Measurements from ENCODE around the gene APOBEC4.

Gene APOBEC4

DNA sequence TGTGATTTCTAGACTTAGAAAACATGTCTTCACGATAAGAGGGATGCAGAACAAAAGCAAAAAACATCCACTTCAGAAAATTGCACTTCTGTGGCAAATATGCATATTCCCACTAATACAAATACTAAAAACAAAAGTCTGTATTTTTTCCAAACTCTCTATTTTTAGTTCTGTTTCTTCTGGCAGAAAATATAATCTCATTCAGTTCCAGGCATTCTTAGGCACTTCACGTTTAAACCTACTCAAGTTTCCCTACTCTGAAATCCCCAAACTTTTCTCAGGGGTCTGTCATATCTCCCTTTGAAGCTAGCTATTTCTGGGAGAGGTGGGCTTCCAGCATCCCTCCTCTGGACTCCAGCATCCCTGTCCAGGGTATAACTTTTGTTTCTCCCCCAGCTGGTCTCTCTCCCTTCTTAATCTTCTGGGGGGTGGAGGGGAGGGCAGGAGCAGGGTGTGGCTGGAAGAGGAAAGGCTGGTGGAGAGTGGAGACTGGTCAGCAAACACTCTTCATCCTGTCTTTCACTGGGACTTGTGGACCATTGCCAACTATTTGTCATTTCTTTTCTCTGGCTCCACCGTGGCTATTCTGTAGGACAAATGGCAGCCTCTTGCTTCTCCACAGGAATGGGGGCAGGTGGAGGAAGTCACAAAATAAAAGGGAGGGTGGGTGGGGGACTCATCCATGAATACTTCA lies 43.2 kb downstream of the APOBEC4 start:
- no peaks in the 10 kb centered on the region for H3K4me1 ChIP-seq (ENCODE audit: insufficient read depth, low read length)
- H3K9me3 ChIP-seq (ENCODE audit: control insufficient read depth, insufficient read depth, low read length): no peaks in the 10 kb centered on the region
- H3K9ac ChIP-seq (ENCODE audit: low read depth, low read length): no peak overlapping the region
- no peaks in the 10 kb centered on the region for H3K36me3 ChIP-seq (ENCODE audit: insufficient read depth, low read length)

DNA sequence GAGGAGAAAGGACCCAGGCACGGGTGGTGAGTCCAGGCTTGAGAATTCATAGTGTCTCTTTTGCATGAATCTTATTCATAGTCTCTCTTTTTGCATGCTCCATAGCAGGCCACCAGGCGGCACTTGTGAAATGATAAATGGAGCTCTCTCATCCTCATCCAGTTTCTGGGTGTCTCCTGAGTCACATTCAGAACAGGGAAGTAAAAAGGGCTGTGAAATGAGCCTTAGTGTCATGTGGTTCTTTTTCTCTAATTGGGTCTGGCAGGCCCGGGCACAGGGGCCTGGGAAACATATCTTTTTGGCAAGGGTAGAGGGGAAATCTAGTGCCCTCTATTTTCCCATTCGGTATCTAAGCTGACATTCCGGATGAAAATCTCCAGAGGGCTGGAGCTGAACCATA lies 43.8 kb downstream of the APOBEC4 start:
- H3K36me3 ChIP-seq (ENCODE audit: insufficient read depth, low read length): no peaks in the 10 kb centered on the region
- H3K4me1 ChIP-seq (ENCODE audit: insufficient read depth, low read length): no peaks in the 10 kb centered on the region
- H3K9me3 ChIP-seq (ENCODE audit: control insufficient read depth, insufficient read depth, low read length): no peaks in the 10 kb centered on the region
- H3K9ac ChIP-seq (ENCODE audit: low read depth, low read length): no peak overlapping the region

DNA sequence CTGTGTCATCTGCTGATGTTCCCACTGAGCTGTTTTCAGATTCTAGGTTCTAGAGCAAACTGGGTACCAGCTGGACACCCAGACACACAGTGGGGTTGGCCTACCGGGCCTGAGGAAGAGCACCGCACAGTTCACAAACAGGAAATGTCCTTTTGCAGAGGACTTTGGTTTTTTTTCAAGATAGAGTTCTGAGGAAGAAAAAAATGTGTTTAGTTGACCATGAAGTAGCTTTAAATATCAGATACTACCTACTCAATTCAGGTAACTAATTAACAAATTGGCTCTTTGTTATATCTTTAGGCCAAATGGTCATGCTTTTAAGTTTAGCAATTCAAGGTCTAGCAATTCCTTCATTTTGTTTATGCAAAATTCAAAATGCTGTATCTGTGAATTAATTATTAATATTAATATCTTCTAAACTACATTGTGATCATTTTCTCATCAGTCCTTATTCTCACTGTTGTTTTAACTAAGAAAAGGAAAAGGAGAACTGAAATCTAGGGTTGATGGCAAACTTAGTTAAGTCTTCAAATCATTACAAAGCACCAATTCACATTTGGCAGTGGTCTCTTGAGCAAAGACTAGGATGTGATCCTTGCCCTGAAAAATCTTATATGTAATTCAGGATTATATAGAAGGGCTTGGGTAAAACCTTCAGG lies 45.7 kb downstream of the APOBEC4 start:
- H3K9ac ChIP-seq (ENCODE audit: low read depth, low read length): no peak overlapping the region
- H3K9me3 ChIP-seq (ENCODE audit: control insufficient read depth, insufficient read depth, low read length): no peaks in the 10 kb centered on the region
- H3K4me1 ChIP-seq (ENCODE audit: insufficient read depth, low read length): no peaks in the 10 kb centered on the region
- no peaks in the 10 kb centered on the region for H3K36me3 ChIP-seq (ENCODE audit: insufficient read depth, low read length)

DNA sequence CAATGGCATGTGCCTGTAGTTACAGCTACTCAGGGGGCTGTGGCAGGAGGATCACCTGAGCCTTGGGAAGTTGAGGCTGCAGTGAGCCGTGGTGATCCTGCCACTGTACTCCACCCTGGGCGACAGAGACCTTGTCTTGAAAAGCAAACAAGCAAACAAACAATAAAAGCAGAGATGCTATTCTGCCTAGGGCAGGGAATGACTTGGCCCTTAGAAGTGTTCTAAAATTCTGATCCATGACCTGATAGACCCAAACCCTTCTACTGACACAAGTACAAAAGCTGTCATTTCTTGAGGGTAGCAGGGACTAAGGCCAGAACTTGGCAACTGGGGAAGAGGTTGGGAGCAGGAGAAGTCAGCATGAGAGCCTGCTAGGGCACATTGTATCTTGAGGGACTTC lies 47.2 kb downstream of the APOBEC4 start:
- Histone ChIP-seq H3K36me3 (ENCODE audit: insufficient read depth, low read length) (no peaks in the 10 kb centered on the region), H3K4me1 (ENCODE audit: insufficient read depth, low read length) (no peaks in the 10 kb centered on the region), H3K9me3 (ENCODE audit: control insufficient read depth, insufficient read depth, low read length) (no peaks in the 10 kb centered on the region), H3K9ac (ENCODE audit: low read depth, low read length) (no peak overlapping the region)

DNA sequence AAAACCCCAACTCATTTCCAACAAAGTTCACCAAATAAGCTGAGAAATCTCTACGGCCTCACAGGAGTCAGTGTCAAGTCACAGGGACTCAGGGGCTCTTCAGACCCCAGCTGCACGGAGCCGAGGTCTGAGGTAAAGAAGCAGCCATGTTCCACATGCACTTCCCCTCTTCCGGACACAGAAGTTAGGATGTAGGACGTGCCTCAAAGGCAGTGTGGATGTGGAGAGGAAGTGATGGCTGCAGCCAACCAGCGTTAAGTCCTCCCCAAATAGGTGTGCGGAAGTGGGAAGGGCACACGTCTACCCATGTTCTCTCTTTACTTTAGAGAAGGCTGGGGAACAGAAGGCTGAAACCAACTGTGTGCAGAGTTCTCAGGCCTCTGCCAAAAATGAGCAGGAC lies 48.3 kb downstream of the APOBEC4 start:
- Histone ChIP-seq H3K36me3 (ENCODE audit: insufficient read depth, low read length) (no peaks in the 10 kb centered on the region), H3K9ac (ENCODE audit: low read depth, low read length) (no peak overlapping the region), H3K4me1 (ENCODE audit: insufficient read depth, low read length) (no peaks in the 10 kb centered on the region), H3K9me3 (ENCODE audit: control insufficient read depth, insufficient read depth, low read length) (no peaks in the 10 kb centered on the region; the same call in 1 of the 2 replicates)

DNA sequence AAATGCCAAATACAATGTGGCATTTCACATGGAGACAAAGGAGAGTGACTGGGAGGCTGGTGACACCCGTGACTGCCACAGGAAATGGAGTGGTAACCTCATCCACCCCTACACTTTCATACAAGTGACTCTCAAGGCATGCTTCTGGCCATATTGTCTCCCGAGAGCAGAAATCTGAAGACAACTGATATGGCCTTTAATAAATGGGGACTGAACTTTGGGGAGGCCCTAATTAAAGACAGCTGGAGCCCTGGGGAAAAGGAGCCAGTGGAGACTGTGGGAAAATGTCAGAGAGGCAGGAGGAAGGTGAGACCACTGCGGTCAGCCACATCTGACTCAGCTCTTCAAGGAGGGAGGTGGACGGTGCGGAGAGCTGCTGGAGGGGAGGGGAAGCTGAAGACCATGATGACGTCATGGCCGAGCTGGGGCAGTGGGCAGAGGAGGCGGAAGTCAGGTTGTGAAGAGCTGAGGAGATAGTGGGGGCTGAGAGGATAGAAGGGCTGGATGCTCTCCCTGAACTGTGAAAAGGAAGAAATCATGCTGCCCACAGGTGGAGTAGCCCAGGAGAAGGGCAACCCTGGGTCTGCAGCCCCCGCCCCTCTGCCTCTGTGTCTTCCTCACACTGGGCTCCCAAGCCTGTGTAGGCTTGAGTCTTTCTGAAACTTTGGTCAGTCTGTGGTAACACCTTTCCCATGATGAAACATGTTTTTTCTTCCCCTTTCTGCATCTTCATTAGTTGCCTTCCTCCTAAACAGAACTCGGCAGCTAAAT lies 48.9 kb downstream of the APOBEC4 start:
- no peaks in the 10 kb centered on the region; the same call in 1 of the 2 replicates for H3K9me3 ChIP-seq (ENCODE audit: control insufficient read depth, insufficient read depth, low read length)
- no peaks in the 10 kb centered on the region for H3K36me3 ChIP-seq (ENCODE audit: insufficient read depth, low read length)
- no peak overlapping the region for H3K9ac ChIP-seq (ENCODE audit: low read depth, low read length)
- no peaks in the 10 kb centered on the region for H3K4me1 ChIP-seq (ENCODE audit: insufficient read depth, low read length)

DNA sequence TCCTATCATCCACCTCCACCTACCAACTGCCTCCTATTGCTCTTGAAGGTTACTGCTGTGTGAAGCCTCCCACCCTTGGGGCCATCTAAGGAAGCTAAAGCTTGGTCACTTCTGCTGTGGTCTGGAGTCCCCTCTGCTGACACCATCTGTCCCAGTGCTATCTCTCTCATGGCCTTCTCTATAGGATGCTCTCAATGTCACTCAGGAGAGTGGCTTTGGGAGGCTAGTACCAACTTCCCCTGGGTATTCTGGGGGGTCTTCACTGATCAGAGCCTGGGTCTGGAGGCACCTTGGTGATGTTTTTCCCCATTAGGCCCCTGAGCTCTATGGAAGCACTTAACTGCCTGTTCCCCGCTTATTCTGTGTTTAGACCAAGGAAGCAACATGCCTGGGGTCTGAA lies 50.6 kb downstream of the APOBEC4 start:
- Histone ChIP-seq H3K9me3 (ENCODE audit: control insufficient read depth, insufficient read depth, low read length) (no peaks in the 10 kb centered on the region; the same call in 1 of the 2 replicates), H3K4me1 (ENCODE audit: insufficient read depth, low read length) (no peaks in the 10 kb centered on the region), H3K9ac (ENCODE audit: low read depth, low read length) (no peak overlapping the region), H3K36me3 (ENCODE audit: insufficient read depth, low read length) (no peaks in the 10 kb centered on the region)

DNA sequence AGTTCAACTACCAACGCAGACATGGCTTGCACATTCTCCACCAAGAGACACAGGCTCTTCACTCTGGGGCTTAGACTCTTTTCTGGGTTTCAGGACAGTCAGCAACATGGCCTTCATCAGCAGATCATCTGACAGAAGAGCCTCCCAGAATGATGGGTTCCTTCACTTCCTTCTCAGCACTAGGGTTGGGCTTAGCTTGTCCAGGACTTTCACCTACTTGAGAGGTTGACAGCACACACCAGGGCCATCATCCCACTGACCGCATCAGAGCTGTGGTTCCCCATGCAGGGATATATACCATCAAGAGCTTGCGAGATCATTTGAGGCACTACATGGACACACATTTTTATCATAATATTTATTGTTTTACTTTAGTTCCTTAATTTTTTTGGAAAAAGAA lies 52.5 kb downstream of the APOBEC4 start:
- H3K36me3 ChIP-seq (ENCODE audit: insufficient read depth, low read length): no peaks in the 10 kb centered on the region
- no peaks in the 10 kb centered on the region; the same call in 1 of the 2 replicates for H3K9me3 ChIP-seq (ENCODE audit: control insufficient read depth, insufficient read depth, low read length)
- H3K9ac ChIP-seq (ENCODE audit: low read depth, low read length): no peak overlapping the region
- H3K4me1 ChIP-seq (ENCODE audit: insufficient read depth, low read length): no peaks in the 10 kb centered on the region

DNA sequence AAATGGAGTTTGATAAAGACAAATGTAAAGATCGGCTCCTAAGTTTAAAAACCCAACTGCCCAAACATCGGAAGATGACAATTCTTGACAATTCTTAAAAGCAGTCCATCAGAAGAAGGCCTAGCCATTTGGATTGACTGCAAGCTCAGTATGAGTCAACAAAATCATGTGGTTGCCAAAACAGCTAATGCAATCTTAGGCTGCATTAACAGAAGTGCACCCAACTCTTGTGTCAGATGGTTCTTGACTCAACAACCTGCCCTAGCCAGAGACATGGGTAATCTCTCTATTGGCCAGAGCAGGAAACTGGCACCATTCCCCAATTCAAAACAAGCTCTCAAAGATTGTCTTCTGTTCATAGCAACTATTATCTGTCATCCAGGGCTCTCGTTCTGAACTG lies 53.0 kb downstream of the APOBEC4 start:
- H3K4me1 ChIP-seq (ENCODE audit: insufficient read depth, low read length): no peaks in the 10 kb centered on the region

DNA sequence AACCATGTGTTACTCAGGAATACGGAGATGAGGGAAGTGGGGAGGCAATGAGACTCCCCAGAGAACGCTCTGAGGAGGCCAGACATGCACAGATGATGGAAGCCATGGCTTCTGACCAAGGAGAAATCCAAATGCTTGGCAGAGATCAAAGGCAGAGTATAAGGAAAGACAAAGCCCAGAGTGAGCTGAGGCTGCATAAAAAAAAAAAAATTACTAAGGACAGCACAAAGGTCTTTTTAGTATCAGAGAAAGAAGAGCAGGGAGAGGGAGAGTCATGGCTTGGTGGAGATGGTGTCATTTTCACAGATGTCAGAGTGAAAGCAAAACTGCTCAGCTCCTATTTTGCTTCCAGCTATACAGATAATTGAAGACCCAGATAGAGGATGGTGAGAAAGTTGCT lies 54.7 kb downstream of the APOBEC4 start:
- Histone ChIP-seq H3K36me3 (ENCODE audit: insufficient read depth, low read length) (no peaks in the 10 kb centered on the region), H3K9me3 (ENCODE audit: control insufficient read depth, insufficient read depth, low read length) (no peaks in the 10 kb centered on the region; the same call in 1 of the 2 replicates), H3K9ac (ENCODE audit: low read depth, low read length) (no peak overlapping the region), H3K4me1 (ENCODE audit: insufficient read depth, low read length) (no peaks in the 10 kb centered on the region)

More for the DNA sequence above, 53.0 kb downstream of the APOBEC4 start:
- Histone ChIP-seq H3K36me3 (ENCODE audit: insufficient read depth, low read length) (no peaks in the 10 kb centered on the region), H3K9me3 (ENCODE audit: control insufficient read depth, insufficient read depth, low read length) (no peaks in the 10 kb centered on the region; the same call in 1 of the 2 replicates), H3K9ac (ENCODE audit: low read depth, low read length) (no peak overlapping the region)

DNA sequence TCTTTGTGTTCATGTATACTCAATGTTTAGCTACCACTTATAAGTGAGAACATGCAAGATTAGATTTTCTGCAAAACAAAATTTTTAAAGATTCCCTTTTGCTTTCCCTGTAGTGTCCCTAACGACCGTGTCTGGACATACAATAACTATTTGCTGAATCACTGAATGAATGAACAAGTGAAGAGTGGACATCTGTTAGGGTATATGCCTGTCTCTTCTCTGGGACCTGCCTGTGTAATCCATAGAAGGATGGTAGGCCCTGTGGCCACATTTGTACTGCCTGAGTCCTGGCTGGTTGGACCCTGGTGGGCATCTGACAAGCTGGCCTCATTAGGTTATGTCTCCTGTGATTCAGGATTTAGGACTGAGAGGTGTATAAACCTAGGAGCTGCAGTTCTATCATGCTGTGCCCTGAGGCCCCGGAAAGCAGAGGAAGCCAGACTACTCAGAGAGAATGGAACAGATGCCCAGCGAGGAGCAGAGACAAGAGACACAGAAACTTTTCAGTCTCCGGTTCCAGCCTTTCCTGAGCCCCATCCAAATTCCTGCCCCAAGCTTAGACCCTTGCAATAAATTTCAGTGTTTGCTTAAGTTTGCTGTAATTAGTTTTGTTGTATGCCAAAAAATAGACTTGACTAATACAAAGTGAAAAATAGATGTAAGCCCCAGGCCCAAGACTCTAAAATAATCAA lies 55.3 kb downstream of the APOBEC4 start:
- H3K36me3 ChIP-seq (ENCODE audit: insufficient read depth, low read length): no peaks in the 10 kb centered on the region
- no peak overlapping the region for H3K9ac ChIP-seq (ENCODE audit: low read depth, low read length)
- H3K9me3 ChIP-seq (ENCODE audit: control insufficient read depth, insufficient read depth, low read length): no peaks in the 10 kb centered on the region; the same call in 1 of the 2 replicates
- H3K4me1 ChIP-seq (ENCODE audit: insufficient read depth, low read length): no peaks in the 10 kb centered on the region; the same call in 1 of the 2 replicates

DNA sequence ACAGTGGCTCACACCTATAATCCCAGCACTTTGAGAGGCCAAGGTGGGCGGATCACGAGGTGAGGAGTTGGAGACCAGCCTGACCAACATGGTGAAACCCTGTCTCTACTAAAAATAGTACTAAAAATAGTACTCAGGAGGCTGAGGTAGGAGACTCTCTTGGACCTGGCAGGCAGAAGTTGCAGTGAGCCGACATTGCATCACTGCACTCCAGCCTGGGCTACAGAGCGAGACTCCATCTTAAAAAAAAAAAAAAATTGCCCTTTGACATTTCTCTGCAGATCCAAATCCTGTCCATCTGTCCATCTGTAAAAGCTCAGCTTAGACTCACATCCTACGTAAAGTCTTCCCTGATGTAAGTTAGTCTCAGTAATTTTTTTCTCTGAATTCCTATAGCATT lies 56.6 kb downstream of the APOBEC4 start:
- no peaks in the 10 kb centered on the region; the same call in 1 of the 2 replicates for H3K9me3 ChIP-seq (ENCODE audit: control insufficient read depth, insufficient read depth, low read length)
- no peaks in the 10 kb centered on the region; the same call in 1 of the 2 replicates for H3K4me1 ChIP-seq (ENCODE audit: insufficient read depth, low read length)
- H3K36me3 ChIP-seq (ENCODE audit: insufficient read depth, low read length): no peaks in the 10 kb centered on the region
- H3K9ac ChIP-seq (ENCODE audit: low read depth, low read length): no peak overlapping the region

Measured in ES-I3 (cell line).